GM13976 (cell line): Measurements from ENCODE around the gene MVB12A.

Experiments
- DNase-seq: peaks from one replicate; pipeline ENCODE4 v3.0.0; 2012; ENCODE audit warnings: low spot score
- in situ Hi-C: fragments of 300-500 bp; cut with MboI; formaldehyde crosslinking; loops from one replicate; pipeline ENCODE4 v1.12.0; 2022; ENCODE audit warnings: low sequenced_read_pairs, mixed read lengths, inconsistent platforms; ENCODE audit not compliant: unreplicated experiment
- TF ChIP-seq, protein P1 (sequence below): IDR thresholded peaks from 2 replicates; pipeline ENCODE4 v1.5.1; 2012; ENCODE audit warnings: borderline replicate concordance, mild to moderate bottlenecking; ENCODE audit not compliant: insufficient read depth; ENCODE audit errors: extremely low read depth, missing control alignments, control extremely low read depth

Gene MVB12A

DNA sequence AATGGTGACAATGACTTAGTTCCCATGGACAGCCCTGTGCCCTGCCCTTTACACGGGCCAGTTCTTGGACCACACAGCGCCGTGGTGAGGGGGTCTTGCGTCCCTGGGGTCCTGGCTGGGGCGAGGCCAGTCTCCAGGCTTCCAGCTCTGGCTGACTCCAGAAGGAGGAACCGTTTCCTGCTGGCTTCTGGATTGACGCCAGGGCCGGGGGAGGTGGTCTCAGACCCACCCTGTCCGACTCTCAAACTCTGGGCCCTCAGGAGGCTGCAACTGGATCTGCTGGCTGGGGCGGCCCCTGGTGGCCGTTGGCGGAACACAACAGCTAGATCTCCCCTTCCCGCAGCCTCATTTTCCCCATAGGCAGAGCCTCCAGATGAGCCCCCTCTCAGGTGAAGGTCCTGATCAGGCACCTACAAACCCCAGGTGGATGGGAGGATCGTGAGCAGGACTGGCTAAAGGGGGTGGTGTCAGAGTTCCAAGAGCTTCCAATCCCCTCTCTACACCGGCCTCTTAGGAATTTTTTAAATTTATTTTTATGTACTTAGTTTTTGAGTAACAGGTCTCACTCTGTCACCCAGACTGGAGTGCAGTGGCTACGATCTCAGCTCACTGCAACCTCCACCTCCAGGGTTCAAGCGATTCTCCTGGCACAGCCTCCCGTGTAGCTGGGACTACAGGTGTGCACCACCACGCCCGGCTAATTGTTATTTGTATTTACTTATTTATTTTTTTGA, 33.8 kb upstream of the MVB12A start:
- in situ Hi-C loops: loop anchor here (5.0 to 10.0 kb wide), 2 partner anchors 39 to 91 kb away; no protein-coding TSS in a partner anchor

DNA sequence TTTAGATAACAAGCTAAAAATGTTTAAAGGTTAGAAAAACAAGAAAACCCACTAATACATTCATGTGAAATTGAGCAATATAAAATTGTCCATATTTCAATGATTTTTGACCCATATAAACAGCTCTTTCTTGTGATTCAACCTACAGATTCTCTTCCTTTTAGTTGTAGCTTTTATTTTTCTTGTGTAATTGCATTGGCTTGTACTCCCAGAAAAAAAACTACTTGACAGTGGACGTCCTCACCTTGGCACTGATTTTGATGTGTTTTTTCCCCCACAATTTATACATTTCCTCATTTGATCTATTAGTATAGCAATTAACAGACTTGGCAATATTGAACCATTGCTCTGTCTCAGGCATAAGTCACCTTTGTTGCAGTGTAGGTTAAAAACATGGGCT, 30.6 kb upstream of the MVB12A start:
- DNase-seq: no peak
- in situ Hi-C loops: loop anchor here (5.0 to 10.0 kb wide), 2 partner anchors 42 to 94 kb away; no protein-coding TSS in a partner anchor
- TF ChIP-seq, protein P1, sequence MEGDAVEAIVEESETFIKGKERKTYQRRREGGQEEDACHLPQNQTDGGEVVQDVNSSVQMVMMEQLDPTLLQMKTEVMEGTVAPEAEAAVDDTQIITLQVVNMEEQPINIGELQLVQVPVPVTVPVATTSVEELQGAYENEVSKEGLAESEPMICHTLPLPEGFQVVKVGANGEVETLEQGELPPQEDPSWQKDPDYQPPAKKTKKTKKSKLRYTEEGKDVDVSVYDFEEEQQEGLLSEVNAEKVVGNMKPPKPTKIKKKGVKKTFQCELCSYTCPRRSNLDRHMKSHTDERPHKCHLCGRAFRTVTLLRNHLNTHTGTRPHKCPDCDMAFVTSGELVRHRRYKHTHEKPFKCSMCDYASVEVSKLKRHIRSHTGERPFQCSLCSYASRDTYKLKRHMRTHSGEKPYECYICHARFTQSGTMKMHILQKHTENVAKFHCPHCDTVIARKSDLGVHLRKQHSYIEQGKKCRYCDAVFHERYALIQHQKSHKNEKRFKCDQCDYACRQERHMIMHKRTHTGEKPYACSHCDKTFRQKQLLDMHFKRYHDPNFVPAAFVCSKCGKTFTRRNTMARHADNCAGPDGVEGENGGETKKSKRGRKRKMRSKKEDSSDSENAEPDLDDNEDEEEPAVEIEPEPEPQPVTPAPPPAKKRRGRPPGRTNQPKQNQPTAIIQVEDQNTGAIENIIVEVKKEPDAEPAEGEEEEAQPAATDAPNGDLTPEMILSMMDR: no peak

More for the DNA sequence above, 33.8 kb upstream of the MVB12A start:
- DNase-seq: peak; percentile 83
- TF ChIP-seq, protein P1: peak; percentile 90

DNA sequence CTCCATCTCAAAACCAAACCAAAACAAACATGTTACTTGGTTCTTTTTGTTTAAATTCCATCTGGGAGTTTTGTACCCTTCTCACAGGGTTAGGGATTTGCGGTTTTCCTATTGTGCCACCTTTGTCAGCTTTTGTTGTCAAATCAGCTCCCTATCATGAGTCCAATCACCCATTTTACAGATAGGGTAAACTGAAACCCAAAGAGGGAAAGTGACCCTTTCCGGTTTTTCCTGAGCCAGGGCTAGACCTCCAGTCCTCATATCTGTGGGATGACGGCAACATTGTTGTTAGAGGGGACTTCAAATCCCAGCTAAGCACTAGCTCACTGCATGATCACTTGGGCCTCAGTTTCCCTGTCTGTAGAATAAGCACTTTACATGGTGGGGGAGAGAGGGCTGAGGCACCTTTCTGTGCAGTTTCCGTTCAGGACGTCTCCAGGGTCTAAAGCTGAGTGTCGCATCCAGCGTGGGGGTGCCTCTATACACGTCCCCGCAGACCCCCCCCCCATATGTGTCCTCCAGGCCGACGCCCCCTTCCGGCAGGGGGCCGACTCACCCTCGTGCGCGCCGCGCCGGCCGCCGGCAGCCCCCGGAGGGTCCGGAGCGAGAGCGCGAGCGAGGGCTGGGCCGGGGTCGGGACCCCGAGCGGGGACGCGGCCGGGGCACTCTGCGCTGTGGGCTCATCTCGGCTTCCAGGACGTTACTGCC, 29.7 kb upstream of the MVB12A start:
- TF ChIP-seq, protein P1: peak; percentile 10
- in situ Hi-C loops: loop anchor here (5.0 to 10.0 kb wide), 2 partner anchors 43 to 95 kb away; no protein-coding TSS in a partner anchor

DNA sequence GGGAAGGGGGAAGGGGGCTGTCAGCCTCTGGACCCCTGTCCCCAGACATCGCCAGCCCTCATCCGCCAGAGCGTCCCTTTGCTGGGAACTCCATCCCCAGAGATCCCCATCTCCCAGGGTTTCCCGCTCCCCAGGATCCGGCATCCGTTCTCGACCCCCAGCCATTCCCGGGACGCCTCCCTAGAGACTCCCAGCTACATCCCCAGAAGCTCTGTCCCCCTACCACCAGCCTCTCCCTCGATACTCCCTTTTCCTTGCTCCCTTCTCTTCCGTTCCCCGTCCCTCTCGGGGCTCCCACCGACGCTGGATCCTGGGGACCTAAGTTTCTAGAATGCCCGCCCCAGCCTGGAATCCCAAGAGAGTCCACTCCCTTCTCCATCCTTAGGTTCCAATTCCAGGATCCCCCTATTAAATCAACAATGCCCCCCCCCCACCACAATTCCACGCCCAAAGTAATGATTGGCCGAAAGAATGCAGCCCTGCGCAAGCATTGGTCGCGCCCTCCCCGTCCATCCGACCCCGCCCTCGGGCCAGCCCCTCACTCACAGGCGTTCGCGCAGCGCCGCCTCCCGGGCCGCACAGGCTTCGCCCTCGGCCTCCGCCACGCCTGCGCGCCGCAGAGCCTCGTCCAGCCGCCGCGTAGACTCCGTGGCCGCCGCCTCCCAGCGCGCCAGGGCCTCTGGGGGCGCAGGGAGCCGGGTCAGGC, 29.0 kb upstream of the MVB12A start:
- TF ChIP-seq, protein P1: peak; percentile 92
- DNase-seq: peak; percentile 98
- in situ Hi-C loops: no loop called here

More for the DNA sequence above, 29.7 kb upstream of the MVB12A start:
- peak; percentile 35 for DNase-seq

DNA sequence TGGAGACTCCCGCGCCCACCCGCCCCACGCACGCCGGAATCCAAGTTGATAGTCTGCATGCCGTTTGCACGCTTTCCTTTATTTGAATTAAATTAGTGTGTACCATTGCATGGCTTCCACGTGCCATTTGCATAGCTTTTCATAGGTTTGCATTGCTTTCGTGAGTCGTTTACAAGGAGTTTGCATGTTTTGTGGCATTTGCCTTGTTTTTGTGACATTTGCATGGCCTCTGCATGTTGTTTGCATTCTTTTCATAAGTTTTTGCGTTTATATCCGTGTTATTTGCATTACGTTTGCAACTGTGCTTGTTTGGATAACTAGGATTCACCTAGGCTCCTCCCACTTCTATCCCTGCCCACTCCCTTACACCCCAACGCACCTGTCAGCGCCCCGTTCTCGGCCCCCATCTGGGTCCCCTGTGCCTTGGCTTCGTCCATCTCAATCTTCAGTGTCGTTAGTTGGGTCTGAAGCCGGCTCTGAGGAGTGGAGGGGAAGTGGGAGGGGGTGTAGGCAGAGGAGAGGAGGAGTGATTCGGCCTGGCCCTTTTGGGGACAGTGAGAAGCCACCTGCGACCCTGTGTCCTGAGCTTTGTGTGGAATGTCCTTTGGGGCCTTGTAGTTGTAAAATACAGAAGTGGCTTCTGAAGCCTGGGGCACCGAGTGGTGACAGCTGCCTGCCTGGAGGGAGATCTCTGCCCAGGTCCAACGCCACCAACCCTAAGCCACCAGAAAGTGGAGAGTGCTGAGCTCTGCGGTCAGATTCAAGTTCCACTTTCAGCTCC, 28.3 kb upstream of the MVB12A start:
- in situ Hi-C loops: no loop called here
- TF ChIP-seq, protein P1: no peak
- DNase-seq: peak; percentile 34
